Erythroblast (primary cell): ENCODE data around the gene INSM1.

ENCODE experiments used
- GATA1 ChIP-seq: IDR thresholded peaks from 2 replicates; pipeline ENCODE4 v1.6.1; 2011; ENCODE audit warnings: low read depth, mild to moderate bottlenecking, control low read depth, low read length, moderate library complexity
- POLR2A ChIP-seq: IDR thresholded peaks from 2 replicates; pipeline ENCODE4 v1.6.1; 2011; ENCODE audit warnings: mild to moderate bottlenecking, low read length

DNA sequence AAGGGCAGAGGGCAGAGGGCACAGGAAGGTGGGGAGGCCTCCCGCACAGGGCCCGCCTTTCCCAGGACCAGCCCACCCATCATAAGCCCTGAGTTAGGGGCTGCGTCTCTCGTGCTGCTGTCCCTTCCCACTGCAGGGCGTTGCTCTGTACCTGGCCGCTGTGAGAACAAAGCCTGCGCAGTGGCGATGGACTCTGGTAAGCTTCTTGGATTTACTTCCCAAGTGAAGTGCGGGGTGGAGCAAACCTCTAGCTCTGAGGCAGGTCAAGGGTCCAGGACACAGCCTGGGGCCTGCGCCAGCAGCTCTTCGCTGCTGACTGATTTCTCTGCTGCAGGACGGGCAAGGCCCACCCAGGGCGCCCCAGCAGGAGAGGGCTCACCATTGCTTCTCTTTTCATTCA is 23.9 kb downstream of the INSM1 start:
- TF ChIP-seq POLR2A (no peak), GATA1 (no peak)
